SK-N-SH (cell line): ENCODE results near the gene PEX5. TPM values are rescaled to one million over a fixed set of nuclear protein-coding genes. Genes with fewer than 3 reads are reported as not detected.

Source experiments
- CTCF ChIA-PET: fragments of 300-600, 350-600 bp; formaldehyde crosslinking; extraction: SDS; loops from one replicate; lab custom pipeline; 2021; lab: Yijun Ruan, JAX
- POLR2A ChIA-PET: fragments of 350-600 bp; sonication (Branson Sonifier 250); formaldehyde crosslinking; extraction: SDS; loops from one replicate; lab custom pipeline; 2020; ENCODE audit warnings: antibody characterized with exemption, inconsistent platforms; lab: Yijun Ruan, JAX
- DNase-seq: peaks from one replicate; pipeline ENCODE4 v3.0.0; 2012
- H2AFZ ChIP-seq: fragments of 200-600 bp; sonication (generic); 2 replicates; pipeline ENCODE4 v1.8.1; 2016; ENCODE audit warnings: antibody characterized with exemption, mild to moderate bottlenecking, low read depth
- H3F3A ChIP-seq: fragments of 200-600 bp; sonication (generic); replicated peaks from 2 replicates; pipeline ENCODE3; 2016; ENCODE audit warnings: antibody characterized with exemption, mild to moderate bottlenecking; ENCODE audit not compliant: insufficient read depth
- H3K27ac ChIP-seq, 2 experiments: fragments of 200-500 bp in 1 of 2; fragments of 200-600 bp in 1 of 2; sonication (Bioruptor generic) in 1 of 2; sonication (generic), shearing (Covaris generic) in 1 of 2; 2 replicates each; pipeline versions ENCODE4 v1.5.1 to v1.6.1; 2014 to 2016; ENCODE audit warnings: low read depth in 2 of 2, inconsistent platforms in 1 of 2, low read length in 1 of 2, mild to moderate bottlenecking in 1 of 2, mixed read lengths in 1 of 2
- H3K27me3 ChIP-seq: fragments of 200-600 bp; sonication (generic), shearing (Covaris generic); 2 replicates; pipeline ENCODE4 v1.6.1; 2016; ENCODE audit warnings: mixed run types; ENCODE audit not compliant: insufficient read depth
- H3K36me3 ChIP-seq, 2 experiments: fragments of 200-500 bp in 1 of 2; fragments of 200-600 bp in 1 of 2; sonication (Bioruptor generic) in 1 of 2; sonication (generic) in 1 of 2; replicated peaks in 1 of 2; 2 replicates each; pipeline versions ENCODE3 to v1.5.1; 2014 to 2016; ENCODE audit warnings: low read length in 1 of 2, mild to moderate bottlenecking in 1 of 2; ENCODE audit not compliant: insufficient read depth in 2 of 2, control insufficient read depth in 1 of 2
- H3K4me1 ChIP-seq, 2 experiments: fragments of 200-500 bp in 1 of 2; fragments of 200-600 bp in 1 of 2; sonication (Bioruptor generic) in 1 of 2; sonication (generic), shearing (Covaris generic) in 1 of 2; 2 replicates each; pipeline versions ENCODE4 v1.5.1 to v1.6.1; 2014 to 2016; ENCODE audit warnings: low read depth in 1 of 2, low read length in 1 of 2, mixed run types in 1 of 2; ENCODE audit not compliant: insufficient read depth in 2 of 2, control insufficient read depth in 1 of 2
- H3K4me2 ChIP-seq: fragments of 200-600 bp; sonication (generic), shearing (Covaris generic); 2 replicates; pipeline ENCODE4 v1.6.1; 2017; ENCODE audit warnings: mixed run types
- H3K4me3 ChIP-seq, 2 experiments: fragments of 200-500 bp in 1 of 2; fragments of 200-600 bp in 1 of 2; sonication (Bioruptor generic) in 1 of 2; sonication (generic), shearing (Covaris generic) in 1 of 2; 2 replicates each; pipeline versions ENCODE4 v1.5.1 to v1.8.1; 2014 to 2016; ENCODE audit warnings: low read depth in 2 of 2, inconsistent platforms in 1 of 2, low read length in 1 of 2, mild to moderate bottlenecking in 1 of 2, mixed read lengths in 1 of 2, moderate library complexity in 1 of 2
- H3K79me2 ChIP-seq: fragments of 200-600 bp; sonication (generic); 2 replicates; pipeline ENCODE4 v1.8.1; 2017; ENCODE audit warnings: mild to moderate bottlenecking; ENCODE audit not compliant: insufficient read depth
- H3K9ac ChIP-seq: fragments of 200-600 bp; sonication (generic); 2 replicates; pipeline ENCODE4 v1.6.1; 2017; ENCODE audit warnings: mixed run types
- H3K9me2 ChIP-seq: fragments of 200-600 bp; sonication (generic); 2 replicates; pipeline ENCODE4 v1.6.1; 2017; ENCODE audit warnings: mixed run types
- H3K9me3 ChIP-seq: fragments of 200-600 bp; sonication (generic); 2 replicates; pipeline ENCODE4 v1.6.1; 2017; ENCODE audit warnings: mixed run types, mild to moderate bottlenecking, moderate library complexity
- H4K20me1 ChIP-seq: fragments of 200-600 bp; sonication (generic); 2 replicates; pipeline ENCODE4 v1.6.1; 2017; ENCODE audit warnings: mild to moderate bottlenecking, mixed run types; ENCODE audit not compliant: insufficient read depth
- CHD2 ChIP-seq: fragments of 150-350 bp; IDR thresholded peaks from 2 replicates; pipeline ENCODE4 v1.6.1; 2018; ENCODE audit warnings: low read length; ENCODE audit not compliant: partially characterized antibody
- ELF1 ChIP-seq: IDR thresholded peaks from 2 replicates; pipeline ENCODE4 v1.4.0; 2012
- FOXJ3 ChIP-seq: sonication (generic); formaldehyde crosslinking; IDR thresholded peaks from 2 replicates; pipeline ENCODE4 v1.5.1; 2020; ENCODE audit warnings: mild to moderate bottlenecking, missing genetic modification reagents
- GABPA ChIP-seq: IDR thresholded peaks from 2 replicates; pipeline ENCODE4 v1.4.0; 2012; ENCODE audit warnings: low read depth, mild to moderate bottlenecking
- GATA2 ChIP-seq: sonication (generic); formaldehyde crosslinking; IDR thresholded peaks from 2 replicates; pipeline ENCODE4 v1.5.0; 2020; ENCODE audit warnings: mild to moderate bottlenecking, missing genetic modification reagents
- JUND ChIP-seq: IDR thresholded peaks from 2 replicates; pipeline ENCODE4 v1.4.0; 2012
- MXI1 ChIP-seq: IDR thresholded peaks from 2 replicates; pipeline ENCODE4 v1.6.1; 2012; ENCODE audit warnings: mild to moderate bottlenecking, low read depth, low read length, improper control_type of control experiment
- RAD21 ChIP-seq: IDR thresholded peaks from 2 replicates; pipeline ENCODE4 v1.6.1; 2012; ENCODE audit warnings: mild to moderate bottlenecking, low read length
- RCOR1 ChIP-seq: fragments of 150-350 bp; IDR thresholded peaks from 2 replicates; pipeline ENCODE4 v1.6.1; 2017; ENCODE audit warnings: antibody characterized with exemption, low read length
- SIN3A ChIP-seq: IDR thresholded peaks from 2 replicates; pipeline ENCODE4 v1.6.1; 2012; ENCODE audit warnings: low read depth, mild to moderate bottlenecking, low read length, moderate library complexity, borderline replicate concordance
- TAF1 ChIP-seq: IDR thresholded peaks from 2 replicates; pipeline ENCODE4 v1.6.1; 2012; ENCODE audit warnings: low read depth, mild to moderate bottlenecking, low read length, moderate library complexity, borderline replicate concordance
- WGBS: methylation state at CpG from one replicate; pipeline ENCODE4 v1.1.6; 2017; ENCODE audit warnings: low lambda C conversion rate; 5-methylcytosine and 5-hydroxymethylcytosine counted together
- polyA plus RNA-seq, 3 experiments: library from polyadenylated mRNA; depleted of rRNA; stranded (reverse); fragments of >200 nt; gene quantifications; 2 replicates each; pipeline ENCODE4 v1.2.3, GENCODE V29; 2012
- TF ChIP-seq, protein P1 (sequence below): IDR thresholded peaks from 2 replicates; pipeline ENCODE4 v1.4.0; 2012; ENCODE audit warnings: low read depth
- TF ChIP-seq, protein P2 (sequence below): IDR thresholded peaks from 2 replicates; pipeline ENCODE4; 2012
- TF ChIP-seq, protein P3 (sequence below): fragments of 150-350 bp; IDR thresholded peaks from 2 replicates; pipeline ENCODE4 v1.6.1; 2017; ENCODE audit warnings: antibody characterized with exemption, low read length, low read depth, borderline replicate concordance

Gene PEX5
- polyA plus RNA-seq (2012; rRNA removed) = 21.6 and 22.6 TPM in 2 replicates
- 18.1 and 20.7 TPM in 2 replicates for polyA plus RNA-seq (2012; cell fraction: cytosol; rRNA removed)
- polyA plus RNA-seq (2012; cell fraction: nucleus; rRNA removed) = 34.3 and 38.7 TPM in 2 replicates

DNA sequence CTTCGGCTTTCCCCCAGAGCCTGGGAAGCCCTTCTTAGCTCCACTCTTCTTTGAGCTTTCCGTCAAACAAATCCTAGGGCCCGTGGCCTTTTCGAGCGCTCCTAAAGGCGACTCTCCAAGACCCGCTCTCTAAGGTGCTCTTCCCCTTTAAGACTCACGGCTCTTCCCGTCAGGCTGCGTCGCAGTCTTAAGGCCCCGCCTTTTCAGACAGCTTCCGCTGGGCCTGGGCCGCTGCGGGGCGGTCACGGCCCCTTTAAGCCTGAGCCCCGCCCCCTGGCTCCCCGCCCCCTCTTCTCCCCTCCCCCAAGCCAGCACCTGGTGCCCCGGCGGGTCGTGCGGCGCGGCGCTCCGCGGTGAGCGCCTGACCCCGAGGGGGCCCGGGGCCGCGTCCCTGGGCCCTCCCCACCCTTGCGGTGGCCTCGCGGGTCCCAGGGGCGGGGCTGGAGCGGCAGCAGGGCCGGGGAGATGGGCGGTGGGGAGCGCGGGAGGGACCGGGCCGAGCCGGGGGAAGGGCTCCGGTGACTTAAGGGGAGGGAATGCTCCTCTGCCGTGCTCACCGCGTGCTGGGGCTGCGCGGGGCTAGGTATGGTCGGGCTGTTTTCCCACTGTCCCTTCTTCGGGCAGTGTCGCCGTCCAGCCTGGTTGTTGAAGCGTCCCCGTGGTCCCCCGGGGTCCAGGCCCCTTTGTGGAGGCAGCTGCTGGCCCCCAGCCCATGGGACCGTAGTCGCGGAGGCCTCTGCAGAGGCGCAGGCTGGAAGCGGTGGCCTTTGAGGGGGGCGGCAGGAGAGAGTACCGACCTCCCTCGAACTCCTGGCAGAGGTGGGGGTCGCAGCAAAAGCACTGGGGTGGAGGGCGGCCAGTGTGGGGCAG, at the start of gene PEX5:
TSS of gene PEX5 (plus strand) at position 289 of the 870 bp plus-strand sequence. CDS start 692 bp downstream, outside the sequence.
- no peaks in the 10 kb centered on the region for H3K9me3 ChIP-seq

DNA sequence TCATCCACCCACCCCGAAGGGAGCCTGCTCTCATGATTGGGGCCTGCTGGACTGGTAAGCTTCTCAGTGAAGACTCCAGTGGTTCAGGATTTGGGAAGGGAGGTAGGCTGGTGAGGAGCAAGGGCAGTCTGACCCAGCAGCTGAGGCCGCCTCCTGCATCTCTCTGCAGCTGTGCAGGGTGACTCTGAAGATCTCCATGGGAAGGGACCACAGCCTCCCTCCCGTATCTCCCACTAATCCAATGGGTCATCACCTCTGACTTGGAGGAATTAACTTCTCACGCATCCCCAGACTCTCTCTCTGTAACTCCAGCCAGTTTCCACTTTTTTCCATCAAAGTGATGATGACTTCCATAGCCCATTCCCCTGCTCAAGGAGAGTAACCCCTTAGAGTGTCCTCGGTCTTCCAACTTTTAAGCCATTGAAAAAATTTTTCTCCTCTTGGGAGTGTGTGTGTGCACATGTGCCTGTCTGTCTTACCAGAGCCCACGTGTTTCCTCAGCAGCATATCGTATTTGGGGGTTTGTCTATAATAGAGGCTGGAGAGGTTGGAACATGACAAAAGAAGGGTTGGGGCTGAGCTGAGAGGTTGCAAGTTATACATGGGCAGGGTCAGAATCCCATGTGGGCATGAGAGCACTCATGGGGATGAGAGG, 48.0 kb upstream of the PEX5 start:
- no peaks in the 10 kb centered on the region for H3K4me1 ChIP-seq
- no peaks in the 10 kb centered on the region for H3K27me3 ChIP-seq
- no peak overlapping the region for H2AFZ ChIP-seq
- H3F3A ChIP-seq = no peaks in the 10 kb centered on the region
- CTCF ChIA-PET = interaction anchor here (0.7 to 3.9 kb wide), 11 partner anchors 10 to 275 kb away, joined by 3 to 33 read pairs (median 6); partner anchors contain the start of genes C1S, CLSTN3 and PEX5
- no peak overlapping the region for H3K4me2 ChIP-seq
- H3K9ac ChIP-seq = no peak overlapping the region
- H4K20me1 ChIP-seq = no peaks in the 10 kb centered on the region
- H3K4me3 ChIP-seq = no peak overlapping the region
- no peaks in the 10 kb centered on the region for H3K9me2 ChIP-seq
- peaks cover 0 to 7% of the 10 kb centered on the region in 2 experiments for H3K36me3 ChIP-seq
- POLR2A ChIA-PET = no interaction called here
- no peaks in the 10 kb centered on the region for H3K9me3 ChIP-seq
- H3K79me2 ChIP-seq = no peaks in the 10 kb centered on the region
- WGBS = 71% methylated on average over 6 of the region's 7 CpGs
- no peak for DNase-seq
- TF ChIP-seq RAD21 = no peak
- H3K27ac ChIP-seq = no peak overlapping the region

More for the DNA sequence above, at the start of gene PEX5:
- Histone ChIP-seq H3K27ac (peak within 1 kb of the TSS; percentile 40 to 82), H3F3A (no peaks in the 10 kb centered on the region), H3K9me2 (no peaks in the 10 kb centered on the region), H3K4me1 (peaks cover 9 to 20% of the 10 kb centered on the region in 2 experiments; a peak in 3 of 4 replicates), H3K9ac (peak within 1 kb of the TSS; percentile 71), H3K27me3 (no peaks in the 10 kb centered on the region), H3K4me2 (peak within 1 kb of the TSS; percentile 96), H3K4me3 (peak within 1 kb of the TSS; percentile 91 to 95), H3K79me2 (no peaks in the 10 kb centered on the region; the same call in 1 of the 2 replicates), H2AFZ (peak within 1 kb of the TSS; percentile 98), H3K36me3 (peaks cover 8 to 32% of the 10 kb centered on the region in 2 experiments), H4K20me1 (no peaks in the 10 kb centered on the region)
- DNase-seq = peak; percentile 93
- TF ChIP-seq FOXJ3 (no peak), CHD2 (peak; percentile 73), ELF1 (peak; percentile 40; the same call in 1 of the 2 replicates), GABPA (peak; percentile 44; the same call in 1 of the 2 replicates), SIN3A (peak; percentile 9; the same call in 1 of the 2 replicates), RCOR1 (0 out of 2 replicates have a peak, but pooled peaks have one; percentile 9), JUND (no peak), MXI1 (peak; percentile 51; the same call in 1 of the 2 replicates), GATA2 (CRISPR knock-in tag) (no peak), RAD21 (no peak), TAF1 (0 out of 2 replicates have a peak, but pooled peaks have one; percentile 25)
- TF ChIP-seq, protein P1, sequence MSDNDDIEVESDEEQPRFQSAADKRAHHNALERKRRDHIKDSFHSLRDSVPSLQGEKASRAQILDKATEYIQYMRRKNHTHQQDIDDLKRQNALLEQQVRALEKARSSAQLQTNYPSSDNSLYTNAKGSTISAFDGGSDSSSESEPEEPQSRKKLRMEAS = peak; percentile 77
- TF ChIP-seq, protein P2, sequence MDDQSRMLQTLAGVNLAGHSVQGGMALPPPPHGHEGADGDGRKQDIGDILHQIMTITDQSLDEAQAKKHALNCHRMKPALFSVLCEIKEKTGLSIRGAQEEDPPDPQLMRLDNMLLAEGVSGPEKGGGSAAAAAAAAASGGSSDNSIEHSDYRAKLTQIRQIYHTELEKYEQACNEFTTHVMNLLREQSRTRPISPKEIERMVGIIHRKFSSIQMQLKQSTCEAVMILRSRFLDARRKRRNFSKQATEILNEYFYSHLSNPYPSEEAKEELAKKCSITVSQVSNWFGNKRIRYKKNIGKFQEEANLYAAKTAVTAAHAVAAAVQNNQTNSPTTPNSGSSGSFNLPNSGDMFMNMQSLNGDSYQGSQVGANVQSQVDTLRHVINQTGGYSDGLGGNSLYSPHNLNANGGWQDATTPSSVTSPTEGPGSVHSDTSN = 0 out of 2 replicates have a peak, but pooled peaks have one; percentile 22
- TF ChIP-seq, protein P3, sequence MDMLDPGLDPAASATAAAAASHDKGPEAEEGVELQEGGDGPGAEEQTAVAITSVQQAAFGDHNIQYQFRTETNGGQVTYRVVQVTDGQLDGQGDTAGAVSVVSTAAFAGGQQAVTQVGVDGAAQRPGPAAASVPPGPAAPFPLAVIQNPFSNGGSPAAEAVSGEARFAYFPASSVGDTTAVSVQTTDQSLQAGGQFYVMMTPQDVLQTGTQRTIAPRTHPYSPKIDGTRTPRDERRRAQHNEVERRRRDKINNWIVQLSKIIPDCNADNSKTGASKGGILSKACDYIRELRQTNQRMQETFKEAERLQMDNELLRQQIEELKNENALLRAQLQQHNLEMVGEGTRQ = no peak
- CTCF ChIA-PET = interaction anchor here (0.5 to 3.4 kb wide), 16 partner anchors 9 to 578 kb away, joined by 3 to 33 read pairs (median 4); partner anchors contain the start of genes C12orf57, C1RL, CLSTN3 and RNU7-1
- WGBS = 0% methylated on average over 17 of the region's 68 CpGs
- POLR2A ChIA-PET = interaction anchor here (0.5 to 0.9 kb wide), 2 partner anchors 34 to 821 kb away, joined by 3 read pairs; no protein-coding TSS in a partner anchor
